DND-41 (cell line): ENCODE measurements around the gene UQCRH.
"Not testable (repeated sequence)": the region's sequence is repeated elsewhere in the genome, so short reads cannot be mapped to it uniquely, and the experiment has no call there.

Source experiments
- ATAC-seq: fragments of 200-7000 bp; cut with Tn5 transposase; 3 replicates; pipeline ENCODE4 v1.9.1; 2021; ENCODE audit warnings: low read depth; ENCODE audit not compliant: insufficient read depth
- DNase-seq: peaks from one replicate; pipeline ENCODE4 v3.0.0-alpha.2; 2020
- H2AFZ ChIP-seq: 2 replicates; pipeline ENCODE4 v1.6.0; 2012; ENCODE audit warnings: low read depth, low read length
- H3K27ac ChIP-seq: 2 replicates; pipeline ENCODE4 v1.5.1; 2012; ENCODE audit warnings: low read length, inconsistent platforms
- H3K27me3 ChIP-seq: fragments of 200-600 bp; sonication (generic); 2 replicates; pipeline ENCODE4 v1.6.0; 2012; ENCODE audit warnings: low read length, mild to moderate bottlenecking, inconsistent platforms; ENCODE audit not compliant: insufficient read depth, poor library complexity
- H3K36me3 ChIP-seq: 2 replicates; pipeline ENCODE4 v1.5.1; 2012; ENCODE audit warnings: low read length, inconsistent platforms; ENCODE audit not compliant: insufficient read depth
- H3K4me1 ChIP-seq: 2 replicates; pipeline ENCODE4 v1.5.1; 2012; ENCODE audit warnings: mild to moderate bottlenecking, low read length; ENCODE audit not compliant: insufficient read depth
- H3K4me2 ChIP-seq: 2 replicates; pipeline ENCODE4 v1.6.0; 2012; ENCODE audit warnings: mild to moderate bottlenecking, moderate library complexity, low read length, inconsistent platforms; ENCODE audit not compliant: insufficient read depth
- H3K4me3 ChIP-seq, 2 experiments: fragments of 200-600 bp in 1 of 2; shearing (Covaris generic) in 1 of 2; 2 replicates each; pipeline ENCODE4 v1.5.1; 2012 to 2016; ENCODE audit warnings: inconsistent platforms in 2 of 2, low read length in 2 of 2, mild to moderate bottlenecking in 2 of 2, low read depth in 1 of 2, moderate library complexity in 1 of 2
- H3K79me2 ChIP-seq: 2 replicates; pipeline ENCODE4 v1.6.0; 2012; ENCODE audit warnings: low read length, inconsistent platforms; ENCODE audit not compliant: insufficient read depth
- H3K9ac ChIP-seq: 2 replicates; pipeline ENCODE4 v1.6.0; 2012; ENCODE audit warnings: low read depth, mild to moderate bottlenecking, inconsistent platforms, low read length, moderate library complexity
- H3K9me3 ChIP-seq: 2 replicates; pipeline ENCODE4 v1.5.1; 2012; ENCODE audit warnings: low read length, moderate library complexity, mild to moderate bottlenecking, inconsistent platforms; ENCODE audit not compliant: insufficient read depth, severe bottlenecking
- H4K20me1 ChIP-seq: 2 replicates; pipeline ENCODE4 v1.6.0; 2012; ENCODE audit warnings: low read length; ENCODE audit not compliant: insufficient read depth
- EZH2 ChIP-seq: IDR thresholded peaks from 3 replicates; pipeline ENCODE4 v1.6.1; 2012; ENCODE audit warnings: borderline replicate concordance, low read depth, mild to moderate bottlenecking, moderate library complexity, low read length, inconsistent platforms; ENCODE audit not compliant: severe bottlenecking
- TF ChIP-seq, protein P1 (sequence below): IDR thresholded peaks from 2 replicates; pipeline ENCODE4 v1.5.1; 2012; ENCODE audit warnings: borderline replicate concordance, low read length, moderate library complexity, mild to moderate bottlenecking; ENCODE audit not compliant: poor library complexity, severe bottlenecking; ENCODE audit errors: extremely low read depth

Gene UQCRH

DNA sequence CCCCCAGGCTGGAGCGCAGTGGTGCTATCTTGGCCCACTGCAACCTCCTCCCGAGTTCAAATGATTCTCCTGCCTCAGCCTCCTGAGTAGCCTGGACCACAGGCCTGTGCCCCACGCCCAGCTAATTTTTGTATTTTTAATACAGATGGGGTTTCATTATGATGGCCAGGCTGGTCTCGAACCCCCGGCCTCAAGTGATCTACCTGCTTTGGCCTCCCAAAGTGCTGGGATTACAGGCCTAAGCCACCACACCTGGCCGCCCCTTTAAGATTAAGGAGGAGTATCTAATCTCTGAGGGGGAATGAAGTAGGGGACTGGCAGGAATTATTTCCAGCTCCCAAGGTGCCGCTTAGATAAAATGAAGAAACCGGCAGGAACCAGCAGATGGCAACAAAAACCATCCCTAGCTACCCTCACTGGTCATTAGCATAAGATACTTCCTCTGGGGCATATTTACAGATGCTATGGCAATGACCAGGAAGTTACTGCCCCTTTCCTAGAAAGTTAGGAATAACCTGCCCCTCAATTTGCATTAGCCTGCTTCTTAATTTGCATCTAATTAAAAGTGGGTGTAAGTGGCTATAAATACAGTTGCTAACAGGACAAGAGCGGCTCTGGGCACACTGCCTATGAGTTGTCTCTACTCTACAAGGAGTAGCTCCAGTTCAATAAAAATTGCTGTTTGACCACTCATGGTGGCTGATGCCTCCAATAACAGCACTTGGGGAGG is 30.0 kb downstream of the UQCRH start:
- Histone ChIP-seq H3K4me3 (no peak overlapping the region), H3K36me3 (no peaks in the 10 kb centered on the region), H2AFZ (no peak overlapping the region), H3K27ac (no peak overlapping the region), H3K4me2 (no peak overlapping the region), H3K9ac (no peak overlapping the region), H3K27me3 (no peaks in the 10 kb centered on the region), H3K9me3 (no peaks in the 10 kb centered on the region), H3K79me2 (no peaks in the 10 kb centered on the region), H3K4me1 (no peaks in the 10 kb centered on the region), H4K20me1 (no peaks in the 10 kb centered on the region)
- DNase-seq = no peak
- TF ChIP-seq, protein P1, sequence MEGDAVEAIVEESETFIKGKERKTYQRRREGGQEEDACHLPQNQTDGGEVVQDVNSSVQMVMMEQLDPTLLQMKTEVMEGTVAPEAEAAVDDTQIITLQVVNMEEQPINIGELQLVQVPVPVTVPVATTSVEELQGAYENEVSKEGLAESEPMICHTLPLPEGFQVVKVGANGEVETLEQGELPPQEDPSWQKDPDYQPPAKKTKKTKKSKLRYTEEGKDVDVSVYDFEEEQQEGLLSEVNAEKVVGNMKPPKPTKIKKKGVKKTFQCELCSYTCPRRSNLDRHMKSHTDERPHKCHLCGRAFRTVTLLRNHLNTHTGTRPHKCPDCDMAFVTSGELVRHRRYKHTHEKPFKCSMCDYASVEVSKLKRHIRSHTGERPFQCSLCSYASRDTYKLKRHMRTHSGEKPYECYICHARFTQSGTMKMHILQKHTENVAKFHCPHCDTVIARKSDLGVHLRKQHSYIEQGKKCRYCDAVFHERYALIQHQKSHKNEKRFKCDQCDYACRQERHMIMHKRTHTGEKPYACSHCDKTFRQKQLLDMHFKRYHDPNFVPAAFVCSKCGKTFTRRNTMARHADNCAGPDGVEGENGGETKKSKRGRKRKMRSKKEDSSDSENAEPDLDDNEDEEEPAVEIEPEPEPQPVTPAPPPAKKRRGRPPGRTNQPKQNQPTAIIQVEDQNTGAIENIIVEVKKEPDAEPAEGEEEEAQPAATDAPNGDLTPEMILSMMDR = peak; percentile 37
- TF ChIP-seq EZH2 = no peak
- ATAC-seq = no peak

DNA sequence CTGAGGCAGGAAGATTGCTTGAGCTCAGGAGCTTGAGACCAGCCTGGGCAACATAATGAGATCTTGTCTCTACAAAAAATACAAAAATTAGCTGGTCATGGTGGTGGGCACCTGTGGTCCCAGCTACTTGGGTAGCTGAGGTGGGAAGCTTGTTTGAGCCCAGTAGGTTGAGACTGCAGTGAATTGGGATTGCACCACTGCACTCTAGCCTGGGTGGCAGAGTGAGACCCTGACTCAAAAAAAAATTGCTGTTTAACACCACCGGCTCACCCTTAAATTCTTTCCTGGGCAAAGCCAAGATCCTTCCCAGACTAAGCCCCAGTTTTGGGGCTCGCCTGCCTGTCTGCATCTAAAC is 30.5 kb downstream of the UQCRH start:
- H3K36me3 ChIP-seq = no peaks in the 10 kb centered on the region
- H3K27me3 ChIP-seq = no peaks in the 10 kb centered on the region
- H3K27ac ChIP-seq = no peak overlapping the region
- H3K79me2 ChIP-seq = no peaks in the 10 kb centered on the region
- no peak for ATAC-seq
- no peak overlapping the region for H2AFZ ChIP-seq
- no peaks in the 10 kb centered on the region for H4K20me1 ChIP-seq
- H3K4me3 ChIP-seq = no peak overlapping the region
- TF ChIP-seq, protein P1 = no peak
- no peak for TF ChIP-seq EZH2
- no peak overlapping the region for H3K4me2 ChIP-seq
- no peak overlapping the region for H3K9ac ChIP-seq
- H3K4me1 ChIP-seq = peaks cover 2% of the 10 kb centered on the region; the same call in 1 of the 2 replicates
- DNase-seq = no peak
- H3K9me3 ChIP-seq = no peaks in the 10 kb centered on the region

DNA sequence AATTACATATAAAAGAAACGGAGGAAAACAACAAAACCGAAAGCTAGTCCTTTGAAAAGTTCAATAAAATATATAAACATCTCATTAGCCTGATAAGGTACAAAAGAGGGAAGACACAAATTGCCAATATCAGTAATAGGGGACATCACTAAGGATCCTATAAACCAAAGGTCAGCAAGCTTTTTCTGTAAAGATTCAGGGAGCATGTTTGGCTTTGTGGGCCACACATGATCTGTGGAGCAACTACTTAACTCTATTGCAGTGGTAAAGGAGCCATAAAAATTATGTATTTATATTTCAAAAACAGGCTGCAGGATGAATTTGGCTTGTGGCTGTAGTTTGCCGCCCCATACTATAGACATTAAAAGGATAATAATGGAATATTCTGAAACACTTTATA is 31.6 kb downstream of the UQCRH start:
- H3K9me3 ChIP-seq = no peaks in the 10 kb centered on the region
- no peak overlapping the region for H3K27ac ChIP-seq
- H3K4me3 ChIP-seq = no peak overlapping the region
- no peak overlapping the region for H3K4me2 ChIP-seq
- H3K27me3 ChIP-seq = no peaks in the 10 kb centered on the region
- H3K4me1 ChIP-seq = peaks cover 11% of the 10 kb centered on the region
- no peak for TF ChIP-seq EZH2
- TF ChIP-seq, protein P1 = no peak
- no peaks in the 10 kb centered on the region for H3K36me3 ChIP-seq
- ATAC-seq = no peak
- H4K20me1 ChIP-seq = no peaks in the 10 kb centered on the region
- H3K79me2 ChIP-seq = peaks cover 6% of the 10 kb centered on the region
- H3K9ac ChIP-seq = no peak overlapping the region
- DNase-seq = no peak
- no peak overlapping the region for H2AFZ ChIP-seq

GRCh38 chr1:46337409-46337808 is 33.9 kb downstream of the UQCRH start:
- not testable (repeated sequence) for ATAC-seq, H3K4me3 ChIP-seq, H2AFZ ChIP-seq, H3K9ac ChIP-seq, DNase-seq, H3K4me2 ChIP-seq, H3K27ac ChIP-seq, H3K9me3 ChIP-seq, H3K27me3 ChIP-seq
- peaks cover 10% of the 10 kb centered on the region for H3K36me3 ChIP-seq
- peaks cover 30% of the 10 kb centered on the region for H3K4me1 ChIP-seq
- peaks cover 12% of the 10 kb centered on the region for H4K20me1 ChIP-seq
- peaks cover 29% of the 10 kb centered on the region for H3K79me2 ChIP-seq
